ENCODE results near the gene RHBDD3.

Gene RHBDD3

DNA sequence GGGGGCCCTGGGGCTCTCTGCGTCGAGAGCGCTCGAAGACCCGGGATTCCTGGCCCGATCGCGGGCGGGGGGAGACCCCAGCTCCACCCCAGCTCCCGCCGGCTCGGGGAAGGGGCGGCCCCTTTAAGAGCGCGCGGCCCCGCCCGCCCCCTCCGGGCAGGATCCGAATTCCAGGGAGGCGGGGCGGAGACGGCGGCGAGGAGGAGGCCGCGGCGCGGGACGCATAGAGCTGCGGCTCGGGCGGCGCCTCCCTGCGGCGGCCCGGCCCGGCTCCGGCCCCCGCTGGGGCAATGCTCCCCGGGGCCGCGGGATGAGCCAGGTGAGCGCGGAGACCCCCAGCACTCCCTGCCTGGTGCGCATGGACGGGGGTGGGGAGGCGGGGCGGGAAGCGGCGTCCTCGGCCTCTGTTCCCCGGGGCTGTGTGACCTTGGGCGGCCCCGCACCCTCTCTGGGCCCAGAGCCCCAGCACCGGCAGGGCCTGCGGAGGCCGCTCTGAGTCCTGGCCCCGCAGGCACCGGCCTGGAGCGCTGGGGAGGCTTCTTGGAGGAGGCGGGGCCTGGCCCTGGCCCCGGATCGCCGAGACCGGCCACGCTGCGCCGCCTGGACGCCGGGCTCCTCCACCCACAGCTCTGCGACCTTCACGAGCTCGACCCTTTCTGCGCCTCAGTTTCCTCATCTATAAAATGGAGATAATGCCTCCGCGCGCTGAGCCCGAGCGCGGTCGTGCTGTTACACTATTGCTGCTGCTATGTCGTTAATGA, 39.2 kb upstream of the RHBDD3 start:
- DNase-seq (ENCODE audit: low read depth, low spot score) = no peak
- peak overlapping the region; percentile 42 for H3K27ac ChIP-seq

GRCh38 chr22:29306175-29306834, 38.5 kb upstream of the RHBDD3 start, which contains the start of gene GAS2L1:
GAS2L1 (plus strand) TSS chr22:29306650; CDS start chr22:29308106, 1,456 bp downstream.
- no peak for DNase-seq (ENCODE audit: low read depth, low spot score)
- H3K27ac ChIP-seq = peak within 1 kb of the TSS; percentile 42

GRCh38 chr22:29305836-29306174, 38.0 kb upstream of the RHBDD3 start:
- no peak overlapping the region for H3K27ac ChIP-seq
- DNase-seq (ENCODE audit: low read depth, low spot score) = no peak

DNA sequence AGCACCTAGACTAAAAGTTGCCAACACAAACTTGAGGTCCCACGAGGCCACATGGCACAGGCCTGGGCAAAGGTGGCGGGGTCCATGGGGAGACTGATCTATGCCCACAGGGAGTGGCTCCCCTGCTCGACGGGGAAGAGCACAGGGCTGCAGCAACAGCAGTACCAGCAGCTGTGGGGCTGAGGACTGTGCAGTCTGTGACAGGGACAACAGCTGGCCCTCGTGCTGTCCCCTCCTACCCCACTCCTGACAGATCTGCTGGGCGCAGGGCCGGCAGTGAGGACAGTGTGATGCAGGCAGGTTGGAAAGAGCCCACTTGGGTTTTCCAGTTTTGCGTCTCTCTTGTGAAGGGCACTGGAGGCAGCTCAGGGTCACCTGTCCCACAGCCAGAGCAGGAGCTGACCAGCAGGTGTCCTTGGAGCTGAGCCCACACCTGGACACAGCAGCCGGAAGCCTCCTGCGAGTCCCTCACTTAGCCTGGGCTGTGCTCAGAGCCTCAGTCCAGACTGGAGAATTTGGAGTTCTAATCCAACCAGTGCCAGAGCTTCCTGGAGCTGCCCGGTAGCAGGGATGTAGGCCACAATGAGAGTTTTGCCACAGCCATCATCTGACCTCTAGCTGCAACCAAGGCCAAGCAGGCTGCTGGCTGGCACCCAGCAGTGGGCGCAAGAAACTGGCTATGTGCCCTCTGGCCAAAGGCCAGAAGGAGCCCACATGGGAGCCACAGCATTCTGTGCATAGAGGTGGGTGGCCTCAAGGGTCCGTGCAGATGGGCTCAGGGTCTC, 35.1 kb upstream of the RHBDD3 start:
- no peak for DNase-seq (ENCODE audit: low read depth, low spot score)
- no peak overlapping the region for H3K27ac ChIP-seq

DNA sequence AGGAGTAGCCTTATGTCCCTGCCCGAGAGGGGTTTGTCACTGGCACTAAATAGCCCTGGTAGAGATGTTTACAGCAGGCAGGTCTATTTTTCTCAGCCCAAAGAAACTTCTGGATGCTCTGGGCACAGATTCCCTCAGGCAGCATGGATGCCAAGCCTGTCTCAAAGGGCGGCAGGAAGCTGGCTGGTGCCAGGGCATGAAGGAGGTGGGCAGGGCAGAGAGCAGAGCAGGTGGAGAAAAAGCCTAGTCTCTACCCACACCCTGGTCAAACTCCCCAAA, 34.6 kb upstream of the RHBDD3 start:
- H3K27ac ChIP-seq = no peak overlapping the region
- no peak for DNase-seq (ENCODE audit: low read depth, low spot score)

DNA sequence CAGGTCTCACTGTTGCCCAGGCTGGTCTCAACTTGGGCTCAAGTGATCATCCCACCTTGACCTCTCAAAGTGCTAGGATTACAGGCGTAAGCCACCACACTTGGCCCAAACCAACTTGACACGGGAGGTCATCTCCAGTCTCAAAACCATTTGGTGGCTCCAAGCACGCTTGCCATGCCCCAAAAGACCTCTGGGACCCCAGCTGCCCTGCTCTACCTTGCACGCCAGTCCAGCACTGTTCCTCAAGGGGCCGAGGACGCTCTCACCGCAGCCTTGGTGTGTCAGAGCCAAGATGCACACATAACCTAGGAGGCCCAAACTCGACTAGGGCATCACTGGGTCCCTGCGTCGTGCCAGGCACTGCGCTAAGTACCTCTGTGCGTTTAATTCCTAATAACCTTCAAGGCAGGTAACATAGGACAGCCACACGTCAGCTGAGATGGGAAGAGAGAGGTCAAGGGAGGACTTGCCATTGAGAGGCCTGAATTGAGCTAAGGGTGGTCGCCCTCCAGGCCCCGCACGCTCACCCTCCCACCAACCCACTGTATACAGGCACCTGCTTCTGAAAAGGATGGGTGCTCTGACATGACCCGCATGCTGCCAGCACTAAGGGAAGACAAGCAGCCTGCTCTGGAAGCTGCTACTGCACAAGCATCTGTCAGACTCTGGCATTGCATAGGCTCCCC, 34.1 kb upstream of the RHBDD3 start:
- no peak for DNase-seq (ENCODE audit: low read depth, low spot score)
- no peak overlapping the region for H3K27ac ChIP-seq

GRCh38 chr22:29300807-29301601, 33.2 kb upstream of the RHBDD3 start:
- H3K27ac ChIP-seq = no peak overlapping the region
- no peak for DNase-seq (ENCODE audit: low read depth, low spot score)

DNA sequence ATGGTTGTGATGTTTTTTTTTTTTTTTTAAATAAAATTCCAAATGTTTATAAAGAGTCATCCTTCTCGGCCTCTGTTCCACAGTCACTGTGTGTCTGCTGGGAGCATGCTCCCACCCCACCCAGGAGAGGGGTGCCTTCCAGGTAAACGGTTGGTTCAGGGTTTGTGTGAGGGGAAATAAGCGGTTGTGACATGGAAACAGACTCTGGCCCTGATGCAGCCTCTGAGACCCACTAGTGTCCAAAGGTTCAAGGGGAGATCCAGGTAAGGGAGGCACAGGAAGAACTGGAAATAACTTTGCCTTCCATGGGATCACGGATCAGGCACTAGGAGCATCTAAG, 32.7 kb upstream of the RHBDD3 start:
- no peak for DNase-seq (ENCODE audit: low read depth, low spot score)
- H3K27ac ChIP-seq = no peak overlapping the region

DNA sequence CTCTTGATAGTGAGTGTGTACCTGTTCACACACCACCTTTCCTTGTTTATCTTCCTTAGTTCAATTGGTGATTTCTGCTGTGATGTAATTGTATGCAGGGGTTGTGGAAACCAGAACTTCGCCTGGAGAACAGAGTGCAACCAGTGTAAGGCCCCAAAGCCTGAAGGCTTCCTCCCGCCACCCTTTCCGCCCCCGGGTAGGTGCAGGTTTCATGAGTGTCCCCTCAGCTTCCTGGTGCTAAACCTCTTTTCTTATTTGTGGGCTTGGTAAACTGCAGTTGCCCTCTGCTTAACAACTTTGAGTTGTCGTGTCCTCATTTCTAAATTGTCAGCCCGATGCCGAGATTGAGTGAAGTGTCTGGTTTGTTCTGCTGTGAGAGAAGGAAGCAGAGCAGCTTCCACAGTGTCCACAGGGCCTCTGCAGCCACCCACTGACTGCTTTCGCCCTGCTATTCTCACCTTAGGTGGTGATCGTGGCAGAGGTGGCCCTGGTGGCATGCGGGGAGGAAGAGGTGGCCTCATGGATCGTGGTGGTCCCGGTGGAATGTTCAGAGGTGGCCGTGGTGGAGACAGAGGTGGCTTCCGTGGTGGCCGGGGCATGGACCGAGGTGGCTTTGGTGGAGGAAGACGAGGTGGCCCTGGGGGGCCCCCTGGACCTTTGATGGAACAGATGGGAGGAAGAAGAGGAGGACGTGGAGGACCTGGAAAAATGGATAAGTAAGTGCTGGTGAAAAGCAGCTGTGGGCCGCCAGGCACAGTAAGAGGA, 31.5 kb upstream of the RHBDD3 start:
- DNase-seq (ENCODE audit: low read depth, low spot score) = no peak

GRCh38 chr22:29298641-29299040, 30.9 kb upstream of the RHBDD3 start:
- no peak overlapping the region for H3K27ac ChIP-seq
- DNase-seq (ENCODE audit: low read depth, low spot score) = no peak

More for the DNA sequence above, 31.5 kb upstream of the RHBDD3 start:
- H3K27ac ChIP-seq = no peak overlapping the region

DNA sequence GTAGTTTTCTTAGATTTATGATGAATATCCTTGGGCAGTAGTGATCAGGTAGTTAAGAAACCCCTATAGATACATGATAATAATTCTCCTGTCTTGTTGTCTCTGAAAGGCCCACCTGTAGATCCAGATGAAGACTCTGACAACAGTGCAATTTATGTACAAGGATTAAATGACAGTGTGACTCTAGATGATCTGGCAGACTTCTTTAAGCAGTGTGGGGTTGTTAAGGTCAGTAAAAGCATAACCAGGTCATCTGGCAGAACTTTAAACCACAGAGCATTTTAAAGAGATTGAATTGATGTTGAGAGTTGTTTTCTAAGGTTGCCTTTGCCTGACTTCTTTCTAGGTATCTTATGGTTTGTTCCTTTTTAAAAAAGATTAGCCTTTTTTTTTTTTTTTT, 24.6 kb upstream of the RHBDD3 start:
- DNase-seq (ENCODE audit: low read depth, low spot score) = no peak
- no peak overlapping the region for H3K27ac ChIP-seq

DNA sequence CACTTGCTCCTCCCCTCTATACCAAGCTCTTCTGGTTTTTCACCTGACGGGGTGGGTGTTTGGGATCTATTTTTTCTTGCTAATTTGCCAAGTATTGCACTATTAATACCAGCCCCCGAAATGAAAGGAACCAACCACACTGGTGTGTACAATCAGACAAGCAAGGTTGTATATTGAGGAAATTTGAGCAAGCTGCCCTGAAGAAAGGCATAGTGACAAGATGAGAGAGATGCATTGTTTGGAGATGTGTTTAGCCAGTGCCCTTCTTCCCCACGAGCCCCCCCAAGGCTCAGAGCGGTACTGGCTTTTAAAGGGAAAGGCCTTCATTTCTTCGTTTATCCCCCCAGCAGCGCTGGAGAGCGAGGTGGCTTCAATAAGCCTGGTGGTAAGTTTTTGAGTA, 23.4 kb upstream of the RHBDD3 start:
- DNase-seq (ENCODE audit: low read depth, low spot score) = no peak
- H3K27ac ChIP-seq = no peak overlapping the region

DNA sequence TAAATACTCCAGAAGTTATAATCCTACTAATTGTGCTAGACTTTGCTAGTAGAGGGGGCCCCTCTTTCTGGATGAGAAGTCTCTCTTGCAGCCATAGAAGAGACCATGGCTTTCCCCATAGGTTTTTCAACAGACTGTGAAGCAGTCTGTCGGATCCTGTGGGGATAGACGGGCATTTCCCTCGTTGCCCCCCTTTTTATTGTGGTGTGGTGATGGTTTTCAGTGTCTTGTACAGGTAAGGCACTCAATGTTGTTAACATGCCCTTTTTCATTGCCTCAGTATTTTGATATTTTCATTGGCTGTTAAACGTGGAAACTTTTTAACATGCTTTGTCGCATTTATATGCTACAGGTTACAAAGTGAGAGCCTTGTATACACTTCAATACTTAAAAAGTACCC, 22.3 kb upstream of the RHBDD3 start:
- no peak for DNase-seq (ENCODE audit: low read depth, low spot score)
- H3K27ac ChIP-seq = no peak overlapping the region

DNA sequence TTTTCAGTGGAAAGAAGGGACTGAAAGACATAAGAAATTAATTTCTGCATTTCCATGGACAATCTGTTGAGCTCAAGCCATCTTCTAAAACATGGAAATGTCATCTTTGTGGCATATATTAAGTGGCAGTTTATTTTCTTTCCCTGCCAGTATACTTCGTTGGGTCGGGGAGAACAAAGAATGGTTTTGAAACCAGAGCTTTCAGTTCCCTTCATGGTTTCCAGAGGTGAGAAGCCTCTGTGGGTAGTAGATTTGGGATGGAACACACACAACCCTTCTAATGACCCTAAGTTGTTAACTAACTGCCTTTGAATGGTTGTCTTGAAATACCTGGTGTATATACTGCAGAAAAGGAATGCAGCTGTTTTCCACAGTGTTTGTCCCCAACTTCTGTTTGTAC, 21.1 kb upstream of the RHBDD3 start:
- DNase-seq (ENCODE audit: low read depth, low spot score) = no peak
- H3K27ac ChIP-seq = no peak overlapping the region

DNA sequence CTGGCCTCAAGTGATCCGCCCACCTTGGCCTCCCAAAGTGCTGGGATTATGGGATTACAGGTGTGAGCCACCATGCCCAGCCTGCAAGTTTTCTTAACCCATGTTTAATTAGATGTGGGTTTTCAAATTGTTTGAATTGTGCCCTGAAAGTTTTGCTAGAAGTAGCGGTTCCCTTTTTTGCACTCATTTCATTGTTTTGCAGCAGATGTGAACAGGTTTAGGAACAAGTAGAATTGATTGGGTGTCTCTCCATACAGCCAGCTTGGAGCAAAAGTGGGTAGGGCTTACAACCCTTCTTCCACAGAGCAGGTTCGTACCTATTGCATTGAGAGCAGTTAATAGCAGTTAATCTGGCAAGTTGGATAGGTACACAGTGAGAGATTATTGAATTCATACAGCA, 16.4 kb upstream of the RHBDD3 start:
- H3K27ac ChIP-seq = no peak overlapping the region
- no peak for DNase-seq (ENCODE audit: low read depth, low spot score)

- no peak overlapping the region for H3K27ac ChIP-seq
- DNase-seq (ENCODE audit: low read depth, low spot score) = no peak
These were observed 10.1 kb upstream of the RHBDD3 start for GRCh38 chr22:29277927-29278326.

- DNase-seq (ENCODE audit: low read depth, low spot score) = no peak
These were observed 8.2 kb upstream of the RHBDD3 start for GRCh38 chr22:29275819-29276565.

GRCh38 chr22:29275167-29275566, 7.4 kb upstream of the RHBDD3 start:
- H3K27ac ChIP-seq = no peak overlapping the region
- no peak for DNase-seq (ENCODE audit: low read depth, low spot score)

More at GRCh38 chr22:29275819-29276565, 8.2 kb upstream of the RHBDD3 start:
- no peak overlapping the region for H3K27ac ChIP-seq

DNA sequence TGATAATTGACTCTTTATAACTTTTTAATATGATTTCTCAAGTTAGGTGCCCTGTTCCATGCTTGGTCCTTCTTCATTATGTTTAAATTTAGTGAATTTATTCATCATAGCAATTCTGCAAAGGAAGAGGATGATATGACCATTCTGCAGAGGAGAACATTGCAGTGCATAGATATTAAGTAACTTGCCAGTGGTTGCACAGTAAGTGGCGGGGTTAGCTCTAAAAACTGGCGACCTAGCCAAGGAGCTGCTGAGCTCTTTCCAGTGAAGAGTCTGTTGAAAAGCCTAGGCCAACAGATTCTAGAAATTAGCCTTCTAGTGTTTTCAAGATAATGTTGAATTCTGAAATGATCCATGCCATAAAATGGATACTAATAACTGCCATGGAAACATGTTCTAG, 4.8 kb upstream of the RHBDD3 start:
- no peak overlapping the region for H3K27ac ChIP-seq
- DNase-seq (ENCODE audit: low read depth, low spot score) = no peak

Measured in epithelial cell of prostate (primary cell).